Parathyroid adenoma (tissue), 2 donors: ENCODE measurements around the gene PKP4.

Experiments used
- H2AFZ ChIP-seq: fragments of 300-600 bp; sonication (generic); one replicate; pipeline ENCODE4 v1.7.0; 2017; ENCODE audit warnings: antibody characterized with exemption, mild to moderate bottlenecking
- H3K27ac ChIP-seq: fragments of 300-600 bp; sonication (generic); one replicate; pipeline ENCODE4 v1.7.0; 2017
- H3K27me3 ChIP-seq: fragments of 300-600 bp; sonication (generic); one replicate; pipeline ENCODE4 v1.7.0; 2017; ENCODE audit warnings: low read length; ENCODE audit not compliant: control insufficient read depth, insufficient read depth
- H3K36me3 ChIP-seq: fragments of 300-600 bp; sonication (generic); one replicate; pipeline ENCODE4 v1.7.0; 2017; ENCODE audit warnings: low read length; ENCODE audit not compliant: control insufficient read depth, insufficient read depth
- H3K4me1 ChIP-seq: fragments of 300-600 bp; sonication (generic); one replicate; pipeline ENCODE4 v1.7.0; 2017; ENCODE audit warnings: control low read depth
- H3K4me2 ChIP-seq: fragments of 300-600 bp; sonication (generic); one replicate; pipeline ENCODE4 v1.7.0; 2017; ENCODE audit warnings: low read length
- H3K4me3 ChIP-seq: fragments of 300-600 bp; sonication (generic); one replicate; pipeline ENCODE4 v1.7.0; 2017; ENCODE audit warnings: low read depth, low read length
- H3K79me2 ChIP-seq: fragments of 300-600 bp; sonication (generic); one replicate; pipeline ENCODE4 v1.7.0; 2017; ENCODE audit warnings: control low read depth
- H3K9ac ChIP-seq: fragments of 300-600 bp; sonication (generic); one replicate; pipeline ENCODE4 v1.7.0; 2017; ENCODE audit warnings: mild to moderate bottlenecking
- H3K9me3 ChIP-seq: fragments of 300-600 bp; sonication (generic); one replicate; pipeline ENCODE4 v1.7.0; 2017; ENCODE audit warnings: low read length; ENCODE audit not compliant: control insufficient read depth
- TF ChIP-seq, protein P1 (sequence below): fragments of 300-600 bp; sonication (generic); IDR thresholded peaks from one replicate; pipeline ENCODE4 v1.7.0; 2017; ENCODE audit warnings: antibody characterized with exemption, mild to moderate bottlenecking
- donor health status: primary hyperparathyroidism.

The PKP4 gene

DNA sequence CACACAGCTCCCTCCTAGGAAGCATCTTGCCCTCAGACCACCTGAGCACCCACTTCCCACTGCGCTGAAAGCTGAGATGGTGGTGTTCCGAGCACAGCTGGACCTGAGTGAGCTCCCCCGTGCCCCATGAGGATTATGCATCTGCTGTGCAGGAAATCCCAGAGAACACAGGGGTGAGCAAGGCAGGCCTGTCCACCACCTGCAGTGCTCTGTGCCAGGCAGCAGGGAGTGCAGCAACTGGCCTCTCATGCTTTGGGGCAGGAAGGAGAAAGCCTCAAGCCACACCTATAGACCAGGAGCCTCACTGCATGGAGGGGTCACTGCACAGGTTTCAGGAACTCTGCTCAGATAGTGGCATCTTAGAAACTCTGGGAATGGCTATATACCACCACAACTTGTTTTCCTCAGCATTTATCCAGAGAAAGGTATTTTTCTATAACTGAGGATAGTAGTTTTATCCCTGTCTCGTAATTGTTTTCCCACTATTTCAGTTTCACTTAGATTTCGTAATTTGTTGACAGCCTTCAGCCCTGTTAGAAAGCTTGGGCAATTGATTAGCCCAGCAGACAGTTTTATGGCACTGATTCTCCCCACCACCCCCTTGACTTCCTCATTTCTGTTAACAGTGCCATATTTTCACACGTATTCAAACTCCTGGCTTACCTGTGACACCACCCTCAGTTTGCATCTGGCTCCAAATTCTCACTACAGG is 194.1 kb downstream of the PKP4 start:
- H3K79me2 ChIP-seq = no peaks in the 10 kb centered on the region
- no peak overlapping the region for H3K27ac ChIP-seq
- TF ChIP-seq, protein P1, sequence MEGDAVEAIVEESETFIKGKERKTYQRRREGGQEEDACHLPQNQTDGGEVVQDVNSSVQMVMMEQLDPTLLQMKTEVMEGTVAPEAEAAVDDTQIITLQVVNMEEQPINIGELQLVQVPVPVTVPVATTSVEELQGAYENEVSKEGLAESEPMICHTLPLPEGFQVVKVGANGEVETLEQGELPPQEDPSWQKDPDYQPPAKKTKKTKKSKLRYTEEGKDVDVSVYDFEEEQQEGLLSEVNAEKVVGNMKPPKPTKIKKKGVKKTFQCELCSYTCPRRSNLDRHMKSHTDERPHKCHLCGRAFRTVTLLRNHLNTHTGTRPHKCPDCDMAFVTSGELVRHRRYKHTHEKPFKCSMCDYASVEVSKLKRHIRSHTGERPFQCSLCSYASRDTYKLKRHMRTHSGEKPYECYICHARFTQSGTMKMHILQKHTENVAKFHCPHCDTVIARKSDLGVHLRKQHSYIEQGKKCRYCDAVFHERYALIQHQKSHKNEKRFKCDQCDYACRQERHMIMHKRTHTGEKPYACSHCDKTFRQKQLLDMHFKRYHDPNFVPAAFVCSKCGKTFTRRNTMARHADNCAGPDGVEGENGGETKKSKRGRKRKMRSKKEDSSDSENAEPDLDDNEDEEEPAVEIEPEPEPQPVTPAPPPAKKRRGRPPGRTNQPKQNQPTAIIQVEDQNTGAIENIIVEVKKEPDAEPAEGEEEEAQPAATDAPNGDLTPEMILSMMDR = no peak
- no peak overlapping the region for H3K4me2 ChIP-seq
- no peaks in the 10 kb centered on the region for H3K27me3 ChIP-seq
- H3K36me3 ChIP-seq = no peaks in the 10 kb centered on the region
- H2AFZ ChIP-seq = no peak overlapping the region
- H3K9me3 ChIP-seq = no peaks in the 10 kb centered on the region
- no peaks in the 10 kb centered on the region for H3K4me1 ChIP-seq
- H3K4me3 ChIP-seq = no peak overlapping the region
- no peak overlapping the region for H3K9ac ChIP-seq

DNA sequence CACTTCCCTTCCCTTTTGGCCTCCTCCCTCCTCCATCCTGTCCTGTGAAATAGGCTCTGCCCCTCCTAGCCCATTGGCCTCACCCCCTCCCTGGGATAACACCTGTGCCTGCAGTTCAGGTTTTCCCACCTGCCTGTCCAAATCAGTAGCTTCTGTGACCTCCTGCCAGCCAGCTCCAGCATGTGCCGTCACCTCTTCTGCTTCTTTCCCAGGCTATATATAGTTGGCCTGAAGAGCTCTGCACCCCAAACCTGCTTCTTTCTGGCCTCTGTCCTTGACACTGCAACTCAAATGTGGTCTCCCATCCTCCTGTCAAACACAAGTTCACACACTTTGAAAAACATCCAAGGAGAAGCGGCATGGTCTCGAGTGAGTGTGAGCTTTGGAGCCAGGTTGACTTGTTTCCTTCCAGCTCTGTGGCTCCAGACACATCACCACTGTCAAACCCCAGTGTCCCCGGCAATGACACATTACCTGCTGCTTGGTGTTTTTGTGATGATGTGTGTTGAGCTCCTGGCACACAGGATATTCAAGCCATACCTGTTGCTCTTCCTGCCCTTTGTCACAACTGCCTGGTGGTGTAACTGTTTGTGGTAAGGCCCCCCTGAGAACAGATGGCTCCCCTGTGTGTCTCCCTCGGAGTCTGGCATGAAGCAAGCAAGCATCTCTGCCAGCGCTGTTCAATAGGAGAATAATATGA is 194.8 kb downstream of the PKP4 start:
- H3K9me3 ChIP-seq = no peaks in the 10 kb centered on the region
- no peaks in the 10 kb centered on the region for H3K79me2 ChIP-seq
- no peaks in the 10 kb centered on the region for H3K36me3 ChIP-seq
- no peak overlapping the region for H2AFZ ChIP-seq
- TF ChIP-seq, protein P1 = no peak
- H3K9ac ChIP-seq = no peak overlapping the region
- H3K4me2 ChIP-seq = no peak overlapping the region
- H3K4me1 ChIP-seq = no peaks in the 10 kb centered on the region
- H3K4me3 ChIP-seq = no peak overlapping the region
- no peak overlapping the region for H3K27ac ChIP-seq
- H3K27me3 ChIP-seq = no peaks in the 10 kb centered on the region

DNA sequence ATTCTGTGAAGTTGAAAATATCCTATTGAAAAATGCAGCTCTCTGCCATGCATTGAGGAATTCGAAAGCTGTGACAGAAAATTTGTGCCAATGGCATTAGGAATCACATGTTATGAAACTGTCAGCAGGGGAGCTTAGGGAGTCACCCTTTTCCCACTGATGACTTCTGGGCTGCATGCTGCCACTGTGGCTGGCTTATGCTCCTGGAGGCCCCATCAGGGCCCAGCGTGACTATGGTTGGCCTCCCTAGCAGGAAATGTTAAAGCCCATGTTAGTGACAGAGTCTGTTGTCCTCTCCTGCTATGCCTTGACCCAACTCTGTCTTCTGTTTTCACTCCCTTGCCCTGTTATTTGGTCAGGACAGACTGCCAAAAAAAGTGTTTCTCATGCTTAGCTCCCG is 198.9 kb downstream of the PKP4 start:
- Histone ChIP-seq H3K79me2 (no peaks in the 10 kb centered on the region), H3K27me3 (no peaks in the 10 kb centered on the region), H3K4me2 (no peak overlapping the region), H3K9ac (no peak overlapping the region), H3K4me1 (no peaks in the 10 kb centered on the region), H2AFZ (no peak overlapping the region), H3K9me3 (no peaks in the 10 kb centered on the region), H3K27ac (no peak overlapping the region), H3K36me3 (no peaks in the 10 kb centered on the region), H3K4me3 (no peak overlapping the region)
- TF ChIP-seq, protein P1 = no peak

DNA sequence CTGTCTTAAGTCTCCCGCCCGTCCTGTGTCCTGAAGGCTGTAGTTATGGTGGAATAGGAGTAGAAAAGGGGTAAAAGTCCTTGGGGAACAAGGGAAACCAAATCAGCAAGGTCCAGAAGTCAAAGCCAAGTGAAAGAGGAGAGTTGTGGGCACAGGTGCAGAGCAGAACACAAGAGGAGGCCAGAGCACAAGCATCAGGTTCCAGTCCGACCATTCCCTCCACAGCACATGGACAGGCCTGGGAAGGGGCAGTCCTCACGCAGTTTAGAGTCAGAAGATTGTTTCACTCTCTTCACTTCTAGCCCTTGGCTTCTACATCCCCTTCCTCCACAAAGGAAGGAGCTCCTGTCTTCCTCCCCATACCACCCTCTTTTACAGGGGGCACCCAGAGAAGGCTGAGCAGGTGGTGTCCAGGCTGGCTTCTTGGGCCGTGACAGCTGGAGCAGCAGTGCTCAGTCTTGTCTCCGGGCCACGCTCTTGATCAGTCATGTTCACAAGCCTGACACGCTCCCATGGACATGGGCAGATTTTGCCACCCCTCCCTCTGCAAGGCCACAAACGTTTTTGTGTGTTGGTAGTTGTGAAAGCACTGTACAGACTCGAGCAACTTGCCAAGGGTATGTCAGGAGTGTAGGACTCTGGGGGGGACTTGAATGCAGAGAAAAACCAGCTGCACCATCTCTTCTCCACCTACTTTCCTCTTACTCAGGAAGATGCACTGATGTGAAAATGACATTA is 199.9 kb downstream of the PKP4 start:
- H3K27ac ChIP-seq = no peak overlapping the region
- TF ChIP-seq, protein P1 = no peak
- H3K4me2 ChIP-seq = no peak overlapping the region
- no peaks in the 10 kb centered on the region for H3K36me3 ChIP-seq
- no peak overlapping the region for H2AFZ ChIP-seq
- H3K9me3 ChIP-seq = no peaks in the 10 kb centered on the region
- no peaks in the 10 kb centered on the region for H3K4me1 ChIP-seq
- no peaks in the 10 kb centered on the region for H3K27me3 ChIP-seq
- H3K4me3 ChIP-seq = no peak overlapping the region
- no peak overlapping the region for H3K9ac ChIP-seq
- H3K79me2 ChIP-seq = no peaks in the 10 kb centered on the region
